Measurements from ENCODE around the gene MAMDC2.

GRCh38 chr9:70055406-70056210, 12.0 kb downstream of the MAMDC2 start:
- TF ChIP-seq POLR2AphosphoS5 (IDR thresholded peaks at IDR 0.05; ENCODE audit: low read depth, low read length), result no peak
- no peak for TF ChIP-seq SIN3A (IDR thresholded peaks at IDR 0.05; ENCODE audit: borderline replicate concordance, insufficient read depth, low read length)

Measured in PFSK-1 (cell line).